Activated naive CD4-positive, alpha-beta T cell treated with anti-CD3 and anti-CD28 coated beads for 36 hours (primary cell): ENCODE results near the gene CCNE1. TPM values are rescaled to one million over a fixed set of nuclear protein-coding genes. Genes with fewer than 3 reads are reported as not detected.

ENCODE experiments used
- CTCF ChIA-PET: fragments of 350-600 bp; sonication (Branson Sonifier 250); formaldehyde crosslinking; loops from one replicate; lab custom pipeline; 2021; ENCODE audit warnings: antibody characterized with exemption; lab: Charles Lee
- DNase-seq: peaks from one replicate; pipeline ENCODE4 v3.0.0-alpha.2; 2020
- H3K27ac Mint-ChIP-seq: one replicate; pipeline ENCODE4 v1.8.0; 2021; ENCODE audit warnings: mild to moderate bottlenecking, mixed read lengths
- H3K27me3 Mint-ChIP-seq: one replicate; pipeline ENCODE4 v1.8.0; 2021; ENCODE audit warnings: low read depth, mixed read lengths
- H3K36me3 Mint-ChIP-seq: one replicate; pipeline ENCODE4 v1.8.0; 2021; ENCODE audit warnings: low read depth, mixed read lengths
- H3K4me1 Mint-ChIP-seq: one replicate; pipeline ENCODE4 v1.8.0; 2021; ENCODE audit warnings: low read depth, mixed read lengths
- H3K4me3 Mint-ChIP-seq: one replicate; pipeline ENCODE4 v1.8.0; 2021; ENCODE audit warnings: mild to moderate bottlenecking, moderate library complexity, mixed read lengths
- H3K9me3 Mint-ChIP-seq: one replicate; pipeline ENCODE4 v1.8.0; 2021; ENCODE audit warnings: mixed read lengths
- intact Hi-C: fragments of 100-400 bp; cut with micrococcal nuclease; formaldehyde crosslinking; loops from one replicate; pipeline ENCODE4 v1.15.1; 2023
- total RNA-seq, 2 experiments: library from RNA; stranded (reverse); gene quantifications; one replicate each; pipeline ENCODE4 v1.2.3, GENCODE V29; 2021

CCNE1 gene
- 10 to 100 TPM; 31.2 to 34.1 TPM for total RNA-seq

DNA sequence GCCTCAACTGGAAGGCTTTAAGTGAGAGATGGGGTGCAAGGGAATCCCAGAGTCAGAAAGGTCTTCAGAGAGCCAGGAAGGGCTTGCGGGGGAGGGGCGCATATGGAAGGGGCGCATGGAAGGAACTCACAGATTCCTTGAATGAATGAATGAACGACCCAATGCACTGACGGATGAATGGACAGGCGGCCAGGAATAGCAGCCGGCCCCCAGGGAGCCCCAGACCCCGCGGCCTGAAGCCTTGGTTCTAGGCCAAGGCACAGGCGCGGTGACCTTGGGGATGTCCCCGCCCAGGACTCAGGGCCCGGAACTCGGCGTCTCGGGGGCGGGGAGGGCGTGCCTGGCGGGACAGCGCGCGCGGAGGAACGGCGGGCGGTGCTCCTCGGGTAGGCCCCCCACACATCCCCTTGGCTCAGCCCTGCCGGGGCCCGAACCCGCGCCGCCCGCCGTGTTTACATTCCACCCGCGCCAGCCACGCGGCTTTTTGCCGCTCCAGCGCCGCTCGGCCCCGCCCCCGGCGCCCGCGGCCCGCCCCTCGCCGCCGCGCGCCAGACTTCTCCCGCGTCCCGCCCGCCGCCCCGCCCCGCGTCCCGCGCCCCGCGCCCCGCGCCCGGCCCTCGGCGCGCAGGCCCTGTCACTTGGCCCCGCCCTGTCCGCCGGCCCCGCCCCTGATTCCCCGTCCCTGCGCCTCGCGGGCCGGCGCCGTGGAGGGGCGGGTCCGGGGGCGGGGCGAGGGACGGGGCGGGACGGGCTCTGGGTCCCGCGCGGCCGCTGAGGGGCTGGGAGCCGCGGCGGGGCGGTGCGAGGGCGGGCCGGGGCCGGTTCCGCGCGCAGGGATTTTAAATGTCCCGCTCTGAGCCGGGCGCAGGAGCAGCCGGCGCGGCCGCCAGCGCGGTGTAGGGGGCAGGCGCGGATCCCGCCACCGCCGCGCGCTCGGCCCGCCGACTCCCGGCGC lies at the start of gene CCNE1:
TSS of gene CCNE1 (plus strand) at position 867 of the 955 bp plus-strand sequence. CDS start 565 bp downstream, outside the sequence.
- DNase-seq = peak; percentile 97
- intact Hi-C loops = loop anchor here (1.0 to 5.0 kb wide), 8 partner anchors 20 to 599 kb away; partner anchors contain the start of genes C19orf12 and UQCRFS1
- H3K9me3 Mint-ChIP-seq = no peaks in the 10 kb centered on the region
- peak within 1 kb of the TSS; percentile 88 for H3K27ac Mint-ChIP-seq
- H3K27me3 Mint-ChIP-seq = no peaks in the 10 kb centered on the region
- peak within 1 kb of the TSS; percentile 84 for H3K4me3 Mint-ChIP-seq
- H3K36me3 Mint-ChIP-seq = peaks cover 8% of the 10 kb centered on the region
- H3K4me1 Mint-ChIP-seq = peaks cover 11% of the 10 kb centered on the region
- CTCF ChIA-PET = no interaction called here

DNA sequence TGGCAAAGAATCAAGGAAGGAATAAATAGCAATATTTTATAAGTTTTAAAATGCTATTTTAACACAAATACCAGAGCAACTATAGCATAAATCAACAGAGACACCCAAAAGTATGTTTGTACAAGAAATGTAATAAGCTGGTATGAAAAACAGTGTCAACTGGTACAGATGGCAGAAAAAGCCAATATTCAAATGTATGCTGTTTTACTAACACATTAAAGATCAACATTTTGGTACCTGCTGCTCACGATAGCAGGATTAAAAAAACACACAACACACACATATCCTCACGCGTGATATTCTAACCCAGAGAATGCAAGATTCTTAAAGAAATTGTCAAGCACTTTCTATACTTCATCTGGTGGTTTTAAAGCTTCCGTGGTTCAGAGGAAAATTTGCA lies 48.6 kb upstream of the CCNE1 start:
- Mint-ChIP-seq H3K4me3 (no peak overlapping the region), H3K36me3 (no peaks in the 10 kb centered on the region), H3K9me3 (no peaks in the 10 kb centered on the region), H3K27ac (no peak overlapping the region), H3K27me3 (no peaks in the 10 kb centered on the region), H3K4me1 (peaks cover 3% of the 10 kb centered on the region)
- intact Hi-C loops = no loop called here
- no peak for DNase-seq
- CTCF ChIA-PET = interaction anchor here (1.0 to 4.7 kb wide), 3 partner anchors 9 to 110 kb away, joined by 3 to 17 read pairs (median 9); no protein-coding TSS in a partner anchor

- Mint-ChIP-seq H3K4me1 (peaks cover 3% of the 10 kb centered on the region), H3K36me3 (no peaks in the 10 kb centered on the region), H3K27me3 (no peaks in the 10 kb centered on the region), H3K9me3 (no peaks in the 10 kb centered on the region), H3K4me3 (no peak overlapping the region), H3K27ac (no peak overlapping the region)
- intact Hi-C loops = no loop called here
- CTCF ChIA-PET = interaction anchor here (0.6 to 1.5 kb wide), 3 partner anchors 12 to 108 kb away, joined by 3 to 9 read pairs (median 4); no protein-coding TSS in a partner anchor
- no peak for DNase-seq
Observed at GRCh38 chr19:29764361-29764760, 47.4 kb upstream of the CCNE1 start.

DNA sequence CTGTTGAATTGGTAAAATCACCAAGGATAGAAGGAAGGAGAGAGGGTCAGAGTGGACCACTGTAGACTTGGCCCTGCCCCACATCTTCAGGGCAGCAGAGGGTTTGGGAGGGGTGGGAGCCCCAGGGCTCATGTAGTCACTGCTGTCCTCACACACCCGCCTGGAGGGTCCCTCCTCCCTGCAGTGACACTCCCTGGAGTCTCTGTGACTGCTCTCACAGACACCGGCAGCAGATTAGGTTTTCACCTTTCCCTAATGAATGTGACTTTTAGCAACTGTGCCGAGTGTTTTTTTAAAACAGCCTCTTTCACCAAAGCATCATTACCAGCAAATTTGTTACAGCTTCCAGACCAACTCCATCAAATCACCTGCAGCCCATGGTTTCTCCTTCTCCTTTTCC lies 45.7 kb upstream of the CCNE1 start:
- Mint-ChIP-seq H3K27me3 (no peaks in the 10 kb centered on the region), H3K4me3 (no peak overlapping the region), H3K27ac (no peak overlapping the region), H3K36me3 (no peaks in the 10 kb centered on the region), H3K4me1 (no peaks in the 10 kb centered on the region), H3K9me3 (no peaks in the 10 kb centered on the region)
- CTCF ChIA-PET = no interaction called here
- intact Hi-C loops = no loop called here
- DNase-seq = no peak

- H3K9me3 Mint-ChIP-seq = no peaks in the 10 kb centered on the region
- DNase-seq = no peak
- intact Hi-C loops = no loop called here
- CTCF ChIA-PET = interaction anchor here (1.8 kb wide), 1 partner anchor 91 kb away, joined by 6 read pairs; no protein-coding TSS in a partner anchor
- H3K4me1 Mint-ChIP-seq = no peaks in the 10 kb centered on the region
- H3K4me3 Mint-ChIP-seq = no peak overlapping the region
- H3K27me3 Mint-ChIP-seq = no peaks in the 10 kb centered on the region
- no peaks in the 10 kb centered on the region for H3K36me3 Mint-ChIP-seq
- no peak overlapping the region for H3K27ac Mint-ChIP-seq
Observed at GRCh38 chr19:29767039-29767735, 44.6 kb upstream of the CCNE1 start.

GRCh38 chr19:29768166-29768565 lies 43.6 kb upstream of the CCNE1 start:
- CTCF ChIA-PET = interaction anchor here (1.3 to 1.8 kb wide), 2 partner anchors 8 to 90 kb away, joined by 3 to 6 read pairs; no protein-coding TSS in a partner anchor
- no peak for DNase-seq
- intact Hi-C loops = no loop called here
- Mint-ChIP-seq H3K9me3 (no peaks in the 10 kb centered on the region), H3K27me3 (no peaks in the 10 kb centered on the region), H3K4me3 (no peak overlapping the region), H3K36me3 (no peaks in the 10 kb centered on the region), H3K4me1 (no peaks in the 10 kb centered on the region), H3K27ac (no peak overlapping the region)

GRCh38 chr19:29769997-29770396 lies 41.8 kb upstream of the CCNE1 start:
- H3K4me3 Mint-ChIP-seq = no peak overlapping the region
- no peaks in the 10 kb centered on the region for H3K36me3 Mint-ChIP-seq
- CTCF ChIA-PET = interaction anchor here (4.4 kb wide), 1 partner anchor 9 kb away, joined by 17 read pairs; no protein-coding TSS in a partner anchor
- no peak overlapping the region for H3K27ac Mint-ChIP-seq
- intact Hi-C loops = loop anchor here (5.0 kb wide), 1 partner anchor 42 kb away; the partner anchor contains the start of gene CCNE1
- DNase-seq = no peak
- H3K9me3 Mint-ChIP-seq = no peaks in the 10 kb centered on the region
- no peaks in the 10 kb centered on the region for H3K4me1 Mint-ChIP-seq
- H3K27me3 Mint-ChIP-seq = no peaks in the 10 kb centered on the region

GRCh38 chr19:29770648-29771047 lies 41.1 kb upstream of the CCNE1 start:
- DNase-seq = peak; percentile 25
- intact Hi-C loops = loop anchor here (5.0 kb wide), 1 partner anchor 42 kb away; the partner anchor contains the start of gene CCNE1
- Mint-ChIP-seq H3K4me3 (no peak overlapping the region), H3K4me1 (no peaks in the 10 kb centered on the region), H3K9me3 (no peaks in the 10 kb centered on the region), H3K27me3 (no peaks in the 10 kb centered on the region), H3K27ac (no peak overlapping the region), H3K36me3 (no peaks in the 10 kb centered on the region)
- CTCF ChIA-PET = interaction anchor here (0.8 to 4.4 kb wide), 2 partner anchors 9 to 45 kb away, joined by 5 to 17 read pairs; no protein-coding TSS in a partner anchor

DNA sequence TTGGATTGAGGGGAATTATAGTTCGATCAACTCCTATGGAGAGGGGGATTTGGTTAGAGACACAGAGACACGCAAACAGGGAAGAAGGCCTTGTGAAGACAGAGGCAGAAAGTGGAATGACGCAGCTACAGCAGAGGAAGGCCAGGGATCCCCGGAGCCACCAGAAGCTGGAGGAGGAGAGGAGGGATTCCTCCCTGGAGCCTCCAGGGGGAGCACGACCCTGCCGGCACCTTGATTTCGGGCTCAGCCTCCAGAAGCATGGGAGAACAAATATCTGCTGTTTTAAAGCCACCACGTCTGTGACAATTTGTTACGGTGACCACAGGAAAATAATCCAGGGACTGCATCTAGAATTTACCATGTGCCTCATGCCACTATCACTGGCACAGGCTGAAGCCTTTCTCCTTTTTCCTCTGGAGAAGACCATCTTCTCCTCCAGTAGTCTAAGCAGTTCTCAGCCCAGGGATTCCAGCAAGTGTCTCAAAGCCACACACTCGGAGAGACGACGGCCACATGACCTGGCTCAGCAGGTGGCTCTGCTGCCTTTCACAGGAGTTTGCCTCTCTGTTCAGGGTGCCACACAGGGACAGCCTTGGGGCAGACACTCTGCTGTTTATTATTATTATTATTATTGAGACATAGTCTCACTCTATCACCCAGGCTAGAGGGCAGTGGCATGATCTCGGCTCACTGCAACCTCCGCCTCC lies 39.9 kb upstream of the CCNE1 start:
- Mint-ChIP-seq H3K4me1 (no peaks in the 10 kb centered on the region), H3K27ac (no peak overlapping the region), H3K36me3 (no peaks in the 10 kb centered on the region), H3K4me3 (no peak overlapping the region), H3K27me3 (no peaks in the 10 kb centered on the region), H3K9me3 (no peaks in the 10 kb centered on the region)
- CTCF ChIA-PET = interaction anchor here (0.6 to 4.4 kb wide), 8 partner anchors 11 to 497 kb away, joined by 3 to 17 read pairs (median 3); no protein-coding TSS in a partner anchor
- intact Hi-C loops = loop anchor here (1.0 to 5.0 kb wide), 2 partner anchors 40 to 101 kb away; partner anchors contain the start of gene CCNE1
- peak; percentile 61 for DNase-seq

DNA sequence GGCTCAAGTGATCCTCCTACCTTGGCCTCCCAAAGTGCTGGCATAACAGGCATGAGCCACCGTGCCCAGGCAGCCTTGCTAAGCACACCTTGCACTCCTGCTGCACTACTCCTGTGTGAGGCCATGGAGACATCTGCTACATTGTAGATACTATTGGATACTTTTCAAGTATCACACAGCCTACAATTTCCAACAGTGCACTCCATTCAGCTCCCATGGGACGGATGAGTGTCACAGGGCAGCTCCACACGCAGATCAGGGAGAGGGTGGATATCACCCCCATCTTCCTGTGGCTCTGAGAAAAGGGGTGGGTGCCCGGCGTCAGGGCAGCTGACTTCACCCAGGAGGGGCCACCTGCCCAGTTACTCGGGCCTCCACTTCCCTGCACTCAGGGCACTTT lies 39.1 kb upstream of the CCNE1 start:
- H3K9me3 Mint-ChIP-seq = no peaks in the 10 kb centered on the region
- no peak for DNase-seq
- H3K4me3 Mint-ChIP-seq = no peak overlapping the region
- no peaks in the 10 kb centered on the region for H3K36me3 Mint-ChIP-seq
- no peak overlapping the region for H3K27ac Mint-ChIP-seq
- intact Hi-C loops = loop anchor here (1.0 to 5.0 kb wide), 2 partner anchors 40 to 101 kb away; partner anchors contain the start of gene CCNE1
- CTCF ChIA-PET = interaction anchor here (0.7 to 4.4 kb wide), 3 partner anchors 11 to 126 kb away, joined by 3 to 17 read pairs (median 16); no protein-coding TSS in a partner anchor
- H3K4me1 Mint-ChIP-seq = no peaks in the 10 kb centered on the region
- no peaks in the 10 kb centered on the region for H3K27me3 Mint-ChIP-seq

DNA sequence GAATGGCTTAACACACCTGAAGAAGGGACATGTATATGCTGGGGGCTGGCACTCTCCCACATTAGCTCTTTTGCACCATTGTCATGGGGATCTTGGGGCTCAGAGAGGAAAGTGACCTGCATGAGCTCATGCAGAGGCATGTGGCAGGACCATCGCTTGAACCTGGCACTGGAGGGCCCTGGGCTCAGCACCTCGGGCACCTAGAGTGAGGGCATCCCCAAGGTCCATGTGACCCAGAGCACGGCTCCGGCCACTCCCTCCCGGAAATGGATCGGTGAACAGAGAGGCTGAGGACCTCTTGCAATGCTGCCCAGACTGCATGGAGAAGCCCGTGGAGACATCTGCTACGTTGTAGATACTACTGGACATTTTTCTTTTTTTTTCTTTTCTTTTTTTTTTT lies 38.6 kb upstream of the CCNE1 start:
- CTCF ChIA-PET = interaction anchor here (0.7 to 4.4 kb wide), 3 partner anchors 12 to 127 kb away, joined by 3 to 17 read pairs (median 16); no protein-coding TSS in a partner anchor
- Mint-ChIP-seq H3K27ac (no peak overlapping the region), H3K9me3 (no peaks in the 10 kb centered on the region), H3K36me3 (no peaks in the 10 kb centered on the region), H3K4me1 (no peaks in the 10 kb centered on the region), H3K27me3 (no peaks in the 10 kb centered on the region), H3K4me3 (no peak overlapping the region)
- intact Hi-C loops = loop anchor here (5.0 kb wide), 1 partner anchor 39 kb away; the partner anchor contains the start of gene CCNE1
- no peak for DNase-seq
